H1 (cell line): ENCODE measurements around the gene PRDM10. TPM values are rescaled to one million over a fixed set of nuclear protein-coding genes. Genes with fewer than 3 reads are reported as not detected.

Source experiments
- CTCF ChIA-PET: fragments of 300-600 bp; sonication (Branson Sonifier 250); formaldehyde crosslinking; loops from one replicate; lab custom pipeline; 2021; ENCODE audit not compliant: partially characterized antibody; lab: Charles Lee
- POLR2A ChIA-PET: fragments of 300-600 bp; sonication (Branson Sonifier 250); formaldehyde crosslinking; loops from one replicate; lab custom pipeline; 2021; ENCODE audit warnings: inconsistent platforms; ENCODE audit not compliant: partially characterized antibody; lab: Charles Lee
- DNase-seq, 2 experiments: peaks; one replicate each; pipeline versions ENCODE4 v3.0.0 to v3.0.0-alpha.2; 2010 to 2022; ENCODE audit warnings: low spot score in 2 of 2, low read depth in 1 of 2, mixed read lengths in 1 of 2
- FAIRE-seq: peaks from 2 replicates; lab custom pipeline; 2011; peaks lifted over from hg19 to GRCh38; lab: Jason Lieb, UNC
- H2AFZ ChIP-seq: 2 replicates; pipeline ENCODE4 v1.8.1; 2012; ENCODE audit warnings: low read length, inconsistent platforms
- H2AK5ac ChIP-seq: 2 replicates; pipeline ENCODE4 v1.6.1; 2013; ENCODE audit warnings: low read depth, low read length
- H2BK120ac ChIP-seq: replicated peaks from 2 replicates; pipeline ENCODE3; 2013; ENCODE audit warnings: low read depth, low read length, inconsistent platforms
- H2BK12ac ChIP-seq: 2 replicates; pipeline ENCODE4 v1.6.1; 2013; ENCODE audit warnings: low read depth, low read length
- H2BK15ac ChIP-seq: 2 replicates; pipeline ENCODE4 v1.6.1; 2013; ENCODE audit warnings: low read length
- H2BK20ac ChIP-seq: 2 replicates; pipeline ENCODE4 v1.6.1; 2013; ENCODE audit warnings: low read length
- H2BK5ac ChIP-seq: 2 replicates; pipeline ENCODE4 v1.6.1; 2013; ENCODE audit warnings: low read depth, low read length
- H3K14ac ChIP-seq: 2 replicates; pipeline ENCODE4 v1.6.1; 2013; ENCODE audit warnings: inconsistent platforms; ENCODE audit not compliant: insufficient read length
- H3K18ac ChIP-seq: 2 replicates; pipeline ENCODE4 v1.6.1; 2013; ENCODE audit warnings: low read length; ENCODE audit errors: extremely low read depth
- H3K23ac ChIP-seq: 2 replicates; pipeline ENCODE4 v1.6.1; 2013; ENCODE audit warnings: inconsistent platforms; ENCODE audit not compliant: insufficient read length
- H3K23me2 ChIP-seq: 2 replicates; pipeline ENCODE4 v1.6.1; 2013; ENCODE audit warnings: low read depth, low read length
- H3K27ac ChIP-seq: 2 replicates; pipeline ENCODE4 v1.6.1; 2011; ENCODE audit warnings: low read depth, low read length, inconsistent platforms
- H3K27me3 ChIP-seq, 4 experiments: replicated peaks in 1 of 4; 1 replicate in 1 of 4; 2 replicates in 3 of 4; pipeline versions ENCODE4 v1.6.1 to v1.8.1; 2011 to 2013; ENCODE audit warnings: low read length in 3 of 4, mild to moderate bottlenecking in 3 of 4, inconsistent platforms in 2 of 4, mixed read lengths in 2 of 4, moderate library complexity in 1 of 4; ENCODE audit not compliant: control insufficient read depth in 3 of 4, insufficient read depth in 3 of 4; ENCODE audit errors: extremely low read depth in 1 of 4
- H3K36me3 ChIP-seq, 4 experiments: 2 replicates each; pipeline versions ENCODE4 v1.6.1 to v1.8.1; 2011 to 2013; ENCODE audit warnings: mild to moderate bottlenecking in 4 of 4, low read length in 3 of 4, moderate library complexity in 2 of 4, control low read depth in 1 of 4, inconsistent platforms in 1 of 4; ENCODE audit not compliant: insufficient read depth in 4 of 4, control insufficient read depth in 2 of 4
- H3K4ac ChIP-seq: replicated peaks from 2 replicates; pipeline ENCODE3; 2013; ENCODE audit warnings: low read length, low read depth, mixed read lengths, inconsistent platforms; ENCODE audit not compliant: insufficient read length
- H3K4me1 ChIP-seq, 4 experiments: replicated peaks in 1 of 4; 1 replicate in 1 of 4; 2 replicates in 3 of 4; pipeline versions ENCODE4 v1.6.1 to v1.8.1; 2011 to 2013; ENCODE audit warnings: low read length in 3 of 4, inconsistent platforms in 2 of 4, mixed read lengths in 1 of 4; ENCODE audit not compliant: insufficient read depth in 4 of 4, control insufficient read depth in 3 of 4
- H3K4me2 ChIP-seq, 2 experiments: 2 replicates each; pipeline versions ENCODE4 v1.6.1 to v1.8.1; 2011 to 2013; ENCODE audit warnings: low read depth in 2 of 2, low read length in 2 of 2, control low read depth in 1 of 2, inconsistent platforms in 1 of 2, mild to moderate bottlenecking in 1 of 2; ENCODE audit not compliant: insufficient read depth in 1 of 2
- H3K4me3 ChIP-seq, 4 experiments: fragments of 200-600, 300-600 bp in 1 of 4; sonication (generic), shearing (Covaris generic), sonication (Bioruptor Twin) in 1 of 4; 2 replicates each; pipeline versions ENCODE4 v1.5.1 to v1.8.1; 2011 to 2016; ENCODE audit warnings: low read length in 4 of 4, low read depth in 3 of 4, control low read depth in 2 of 4, inconsistent platforms in 2 of 4, mild to moderate bottlenecking in 2 of 4, mixed read lengths in 1 of 4, moderate library complexity in 1 of 4; ENCODE audit not compliant: insufficient read depth in 2 of 4; ENCODE audit errors: extremely low read depth in 1 of 4
- H3K56ac ChIP-seq: replicated peaks from 2 replicates; pipeline ENCODE3; 2013; ENCODE audit warnings: low read depth, mild to moderate bottlenecking, mixed read lengths, low read length, inconsistent platforms; ENCODE audit not compliant: insufficient read length
- H3K79me1 ChIP-seq: 2 replicates; pipeline ENCODE4 v1.6.1; 2013; ENCODE audit warnings: low read depth, low read length, control low read depth
- H3K79me2 ChIP-seq, 2 experiments: 2 replicates each; pipeline versions ENCODE4 v1.6.1 to v1.8.1; 2012 to 2013; ENCODE audit warnings: low read length in 2 of 2, mild to moderate bottlenecking in 2 of 2, inconsistent platforms in 1 of 2; ENCODE audit not compliant: insufficient read depth in 2 of 2, control insufficient read depth in 1 of 2
- H3K9ac ChIP-seq, 4 experiments: replicated peaks in 1 of 4; 1 replicate in 1 of 4; 2 replicates in 3 of 4; pipeline versions ENCODE4 v1.6.1 to v1.8.1; 2011 to 2013; ENCODE audit warnings: low read depth in 3 of 4, low read length in 3 of 4, control low read depth in 2 of 4, mild to moderate bottlenecking in 2 of 4, moderate library complexity in 2 of 4, inconsistent platforms in 1 of 4; ENCODE audit errors: extremely low read depth in 1 of 4
- H3K9me3 ChIP-seq, 2 experiments: 2 replicates each; pipeline versions ENCODE4 v1.6.1 to v1.8.1; 2012 to 2013; ENCODE audit warnings: mild to moderate bottlenecking in 2 of 2, moderate library complexity in 2 of 2, control low read depth in 1 of 2, inconsistent platforms in 1 of 2, low read depth in 1 of 2, low read length in 1 of 2, mixed read lengths in 1 of 2; ENCODE audit not compliant: insufficient read depth in 2 of 2
- H4K20me1 ChIP-seq, 2 experiments: replicated peaks in 1 of 2; 2 replicates each; pipeline versions ENCODE3 to v1.8.1; 2011 to 2013; ENCODE audit warnings: inconsistent platforms in 2 of 2, low read length in 2 of 2, mild to moderate bottlenecking in 1 of 2; ENCODE audit not compliant: insufficient read depth in 2 of 2, control insufficient read depth in 1 of 2
- H4K5ac ChIP-seq: 2 replicates; pipeline ENCODE4 v1.6.1; 2013; ENCODE audit warnings: low read length, low read depth, mixed read lengths, inconsistent platforms; ENCODE audit not compliant: insufficient read length
- H4K8ac ChIP-seq: 2 replicates; pipeline ENCODE4 v1.8.0; 2013; ENCODE audit warnings: mild to moderate bottlenecking, moderate library complexity, low read length, inconsistent platforms; ENCODE audit not compliant: insufficient read depth; ENCODE audit errors: extremely low read depth
- H4K91ac ChIP-seq: replicated peaks from 2 replicates; pipeline ENCODE3; 2013; ENCODE audit warnings: low read length, mixed read lengths, inconsistent platforms; ENCODE audit not compliant: insufficient read length
- BRCA1 ChIP-seq: IDR thresholded peaks from 2 replicates; pipeline ENCODE4 v1.6.1; 2012; ENCODE audit warnings: low read depth, low read length, improper control_type of control experiment
- CBX5 ChIP-seq: fragments of 300-800, 300-1000 bp; sonication (generic); IDR thresholded peaks from 2 replicates; pipeline ENCODE4 v1.7.1; 2016; ENCODE audit warnings: antibody characterized with exemption, low read length, low read depth
- CHD2 ChIP-seq: IDR thresholded peaks from 2 replicates; pipeline ENCODE4 v1.6.1; 2012; ENCODE audit warnings: low read length, improper control_type of control experiment
- CTBP2 ChIP-seq: IDR thresholded peaks from 2 replicates; pipeline ENCODE4 v1.7.0; 2011; ENCODE audit warnings: borderline replicate concordance, mild to moderate bottlenecking, moderate library complexity, mixed read lengths, low read length; ENCODE audit not compliant: insufficient read depth, insufficient read length
- EP300 ChIP-seq, 2 experiments: IDR thresholded peaks; 1 replicate in 1 of 2; 2 replicates in 1 of 2; pipeline ENCODE4 v1.6.1; 2011 to 2012; ENCODE audit warnings: low read depth in 2 of 2, low read length in 2 of 2, mild to moderate bottlenecking in 2 of 2, borderline replicate concordance in 1 of 2, inconsistent platforms in 1 of 2, moderate library complexity in 1 of 2
- HDAC2 ChIP-seq, 2 experiments: fragments of 300-600 bp in 1 of 2; sonication (generic) in 1 of 2; IDR thresholded peaks; 2 replicates each; pipeline ENCODE4 v1.6.1; 2011 to 2012; ENCODE audit warnings: low read depth in 2 of 2, low read length in 2 of 2, mild to moderate bottlenecking in 2 of 2, moderate library complexity in 2 of 2, borderline replicate concordance in 1 of 2, inconsistent platforms in 1 of 2
- JUN ChIP-seq: IDR thresholded peaks from 2 replicates; pipeline ENCODE4 v1.6.1; 2011; ENCODE audit warnings: low read depth, mild to moderate bottlenecking, improper control_type of control experiment, low read length
- JUND ChIP-seq: IDR thresholded peaks from 2 replicates; pipeline ENCODE4 v1.6.1; 2011; ENCODE audit warnings: mild to moderate bottlenecking, improper control_type of control experiment, low read length
- KDM5A ChIP-seq: fragments of 200-600 bp; IDR thresholded peaks from 2 replicates; pipeline ENCODE4 v1.7.1; 2012; ENCODE audit warnings: mild to moderate bottlenecking, low read length, inconsistent platforms, mixed read lengths
- NRF1 ChIP-seq: IDR thresholded peaks from 2 replicates; pipeline ENCODE4 v1.6.1; 2011; ENCODE audit warnings: mild to moderate bottlenecking, low read depth, low read length, improper control_type of control experiment
- POLR2AphosphoS5 ChIP-seq: IDR thresholded peaks from 2 replicates; pipeline ENCODE4 v1.6.1; 2011; ENCODE audit warnings: low read depth, low read length
- POU5F1 ChIP-seq: IDR thresholded peaks from 2 replicates; pipeline ENCODE4 v1.6.1; 2011; ENCODE audit warnings: low read depth, mild to moderate bottlenecking, low read length, moderate library complexity
- TBP ChIP-seq: IDR thresholded peaks from 2 replicates; pipeline ENCODE4 v1.6.1; 2011; ENCODE audit warnings: low read depth, low read length, improper control_type of control experiment
- TCF12 ChIP-seq: IDR thresholded peaks from 2 replicates; pipeline ENCODE4 v1.6.1; 2011; ENCODE audit warnings: low read depth, mild to moderate bottlenecking, low read length
- TEAD4 ChIP-seq: IDR thresholded peaks from 2 replicates; pipeline ENCODE4 v1.6.1; 2012; ENCODE audit warnings: low read depth, low read length, inconsistent platforms, mixed read lengths
- WGBS, 2 experiments: shearing (Covaris generic) in 1 of 2; methylation state at CpG; one replicate each; pipeline versions ENCODE4 v1.1.6 to v1.1.7; 2013 to 2015; ENCODE audit warnings: low lambda C conversion rate in 2 of 2, mixed read lengths in 2 of 2, inconsistent platforms in 1 of 2, low coverage in 1 of 2, missing lambda C conversion rate in 1 of 2; ENCODE audit not compliant: insufficient replicate concordance in 2 of 2, insufficient coverage in 1 of 2, insufficient read length in 1 of 2; ENCODE audit errors: extremely low coverage in 1 of 2, missing lambda C conversion rate in 1 of 2; 5-methylcytosine and 5-hydroxymethylcytosine counted together
- polyA plus RNA-seq, 7 experiments: library from polyadenylated mRNA; depleted of rRNA in 3 of 7; stranded (reverse) in 5 of 7; unstranded in 2 of 7; fragments of >200 nt in 5 of 7; fragments of 200-250 nt in 2 of 7; gene quantifications; 1 replicate in 5 of 7; 2 replicates in 1 of 7; 4 replicates in 1 of 7; pipeline versions ENCODE4 v1.2.1 to v1.2.3, GENCODE V29; 2011 to 2013; ENCODE audit warnings: missing spikeins in 2 of 7, mixed read lengths in 2 of 7
- total RNA-seq: library from RNA; stranded (reverse); fragmentation: NEBNext Ultra II Directional; extraction: Animal tissue kit (Norgen Biotek cat#: 25700); gene quantifications from 2 replicates; pipeline ENCODE4 v1.2.1, GENCODE V29; 2021

Gene PRDM10
- total and polyA plus RNA-seq, 2 of the 8 experiments (the other 6 are each of a cell fraction or from before 2014, with no cell fraction given) = 15.5 to 19.2 TPM

- Histone ChIP-seq H2BK12ac (no peak overlapping the region), H2BK120ac (no peak overlapping the region), H4K8ac (no peak overlapping the region), H3K14ac (no peak overlapping the region), H4K20me1 (peaks cover 2 to 3% of the 10 kb centered on the region in 2 experiments), H2AFZ (no peak overlapping the region), H3K9ac (no peak overlapping the region), H3K79me2 (no peaks in the 10 kb centered on the region), H3K18ac (no peak overlapping the region), H3K79me1 (no peaks in the 10 kb centered on the region; the same call in 1 of the 2 replicates), H3K36me3 (peaks cover 32 to 87% (median 79%) of the 10 kb centered on the region in 4 experiments), H3K4me3 (no peak overlapping the region), H3K4ac (no peak overlapping the region), H3K27me3 (no peaks in the 10 kb centered on the region), H3K56ac (no peak overlapping the region), H2BK5ac (no peak overlapping the region), H3K4me1 (no peaks in the 10 kb centered on the region), H2AK5ac (no peak overlapping the region), H3K4me2 (no peak overlapping the region), H3K9me3 (no peaks in the 10 kb centered on the region), H3K23ac (no peak overlapping the region), H4K91ac (no peak overlapping the region), H4K5ac (no peak overlapping the region), H3K27ac (no peak overlapping the region), H2BK15ac (no peak overlapping the region), H2BK20ac (no peak overlapping the region), H3K23me2 (no peaks in the 10 kb centered on the region)
- CTCF ChIA-PET = interaction anchor here (0.9 to 1.0 kb wide), 2 partner anchors 9 to 316 kb away, joined by 3 to 4 read pairs; no protein-coding TSS in a partner anchor
- FAIRE-seq (no peak), DNase-seq (no peak)
- WGBS, 2 experiments = 88% methylated on average over 8 of the region's 8 CpGs; no CpG with 5 or more reads in 1 of the 2 experiments
- POLR2A ChIA-PET = interaction anchor here (0.8 kb wide), 1 partner anchor 10 kb away, joined by 3 read pairs; no protein-coding TSS in a partner anchor
- no peak for TF ChIP-seq CTBP2
- TF ChIP-seq TCF12 = no peak
- no peak for TF ChIP-seq JUN
- TF ChIP-seq POU5F1 = no peak
- no peak for TF ChIP-seq POLR2AphosphoS5
- no peak for TF ChIP-seq EP300 (IDR thresholded peaks at IDR 0.05; ENCODE audit: borderline replicate concordance in 1 of 2, low read depth in 2 of 2, low read length in 2 of 2)
- TF ChIP-seq BRCA1 = no peak
- no peak for TF ChIP-seq CHD2
- TF ChIP-seq TBP = no peak
- TF ChIP-seq JUND = no peak
- TF ChIP-seq NRF1 = no peak
- no peak for TF ChIP-seq KDM5A
- TF ChIP-seq CBX5 = no peak
- TF ChIP-seq HDAC2 (IDR thresholded peaks at IDR 0.05; ENCODE audit: borderline replicate concordance in 1 of 2, low read depth in 2 of 2, low read length in 2 of 2) = no peak
- TF ChIP-seq TEAD4 = no peak
Measured at GRCh38 chr11:129884581-129884980, 118.1 kb downstream of the PRDM10 start.
